ENCODE results near the gene ARHGEF4.

The ARHGEF4 gene

GRCh38 chr2:131040661-131041401, 204.1 kb downstream of the ARHGEF4 start:
- no peak for DNase-seq

DNA sequence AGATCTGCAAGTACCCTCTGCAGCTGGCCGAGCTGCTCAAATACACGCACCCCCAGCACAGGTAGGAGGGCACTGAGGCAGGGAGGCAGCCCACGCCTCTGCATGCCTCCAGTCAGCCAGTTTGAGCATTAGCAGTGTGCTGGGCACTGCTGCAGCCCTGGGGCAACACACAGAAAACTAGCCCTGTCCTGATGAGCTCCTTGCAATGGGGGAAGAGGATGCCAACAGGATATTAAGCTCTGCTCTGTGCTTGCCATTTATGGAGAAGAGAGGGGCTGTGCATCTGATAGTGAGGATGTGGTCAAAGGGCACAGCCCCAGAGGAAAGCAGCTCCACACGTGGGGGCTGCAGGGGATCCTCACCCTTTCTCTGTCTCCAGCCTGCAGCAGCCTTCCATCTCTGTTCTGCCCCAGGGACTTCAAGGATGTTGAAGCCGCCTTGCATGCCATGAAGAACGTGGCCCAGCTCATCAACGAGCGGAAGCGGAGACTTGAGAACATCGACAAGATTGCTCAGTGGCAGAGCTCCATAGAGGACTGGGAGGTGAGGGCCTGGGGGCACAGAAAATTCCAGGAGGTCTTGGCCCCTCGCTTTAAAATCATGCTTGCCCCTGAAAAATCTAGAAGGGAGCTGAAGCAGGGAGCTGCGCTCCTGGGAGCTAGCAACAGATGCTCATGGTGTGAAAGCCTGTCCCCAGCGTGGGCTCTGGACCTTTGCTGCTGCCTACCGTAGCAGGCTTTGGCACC, 204.9 kb downstream of the ARHGEF4 start:
- DNase-seq, result no peak

- DNase-seq, result no peak
Observed at GRCh38 chr2:131042148-131042775, 205.5 kb downstream of the ARHGEF4 start.

DNA sequence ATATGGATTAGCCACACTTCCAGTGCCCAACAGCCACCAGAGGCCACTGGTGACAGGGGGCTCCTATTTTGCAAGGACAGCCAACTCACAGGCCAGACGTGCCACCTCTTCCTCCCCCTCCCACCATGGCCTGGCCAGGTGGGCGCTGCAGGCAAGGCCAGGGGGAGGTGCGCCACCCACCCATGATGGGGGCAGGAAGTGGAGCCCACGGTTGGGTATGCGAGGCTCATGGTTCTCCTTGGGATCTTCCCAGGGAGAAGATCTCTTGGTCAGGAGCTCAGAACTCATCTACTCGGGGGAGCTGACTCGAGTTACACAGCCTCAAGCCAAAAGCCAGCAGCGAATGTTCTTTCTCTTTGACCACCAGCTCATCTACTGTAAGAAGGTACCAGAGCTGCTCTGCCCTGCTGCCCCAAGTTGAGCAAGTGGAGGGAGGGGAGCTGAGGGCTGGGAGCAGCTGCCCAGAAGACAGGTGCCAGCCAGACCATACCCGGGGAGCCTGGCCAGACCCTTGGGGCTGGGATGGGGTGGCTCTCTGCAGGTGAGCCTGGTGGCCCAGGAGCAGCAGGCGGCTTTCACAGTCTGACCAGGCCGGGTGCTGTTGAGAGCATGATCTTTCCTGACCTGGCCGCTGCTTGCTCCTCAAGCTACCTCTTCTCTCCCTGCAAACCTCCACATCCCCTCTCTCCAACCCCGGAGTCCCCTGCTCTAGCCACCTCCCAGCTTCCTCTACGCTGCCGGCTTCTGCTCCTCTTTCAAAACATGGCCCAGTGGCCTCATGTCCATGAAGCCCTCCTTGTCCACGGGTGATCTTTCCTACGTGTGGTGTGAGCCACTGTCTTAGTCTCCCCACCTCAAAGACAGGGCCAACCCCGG, 206.7 kb downstream of the ARHGEF4 start:
- no peak for DNase-seq

DNA sequence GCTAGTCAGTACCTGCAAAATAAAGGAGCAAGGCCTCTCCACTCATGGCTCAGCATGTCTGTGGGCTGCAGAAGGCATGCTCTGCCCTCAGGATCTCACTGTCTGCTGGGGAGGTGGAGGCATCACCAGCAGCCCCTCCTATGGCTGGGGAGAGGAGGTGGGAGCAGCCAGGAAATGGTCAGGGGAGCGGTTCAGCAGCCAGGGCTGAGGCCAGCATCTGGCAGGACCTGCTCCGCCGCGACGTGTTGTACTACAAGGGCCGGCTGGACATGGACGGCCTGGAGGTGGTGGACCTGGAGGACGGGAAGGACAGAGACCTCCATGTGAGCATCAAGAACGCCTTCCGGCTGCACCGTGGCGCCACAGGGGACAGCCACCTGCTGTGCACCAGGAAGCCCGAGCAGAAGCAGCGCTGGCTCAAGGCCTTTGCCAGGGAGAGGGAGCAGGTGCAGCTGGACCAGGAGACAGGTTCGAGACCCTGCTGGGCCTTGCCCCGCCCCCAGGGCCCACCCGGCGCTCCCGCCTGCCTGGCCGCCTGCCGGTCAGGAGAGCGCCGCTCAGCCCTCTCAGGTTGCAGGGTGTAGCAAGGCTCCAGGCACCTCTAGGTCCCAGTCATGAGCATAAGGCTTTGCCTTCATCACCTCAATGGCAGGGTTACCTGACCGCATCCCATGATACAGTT, 207.5 kb downstream of the ARHGEF4 start:
- DNase-seq, result no peak

DNA sequence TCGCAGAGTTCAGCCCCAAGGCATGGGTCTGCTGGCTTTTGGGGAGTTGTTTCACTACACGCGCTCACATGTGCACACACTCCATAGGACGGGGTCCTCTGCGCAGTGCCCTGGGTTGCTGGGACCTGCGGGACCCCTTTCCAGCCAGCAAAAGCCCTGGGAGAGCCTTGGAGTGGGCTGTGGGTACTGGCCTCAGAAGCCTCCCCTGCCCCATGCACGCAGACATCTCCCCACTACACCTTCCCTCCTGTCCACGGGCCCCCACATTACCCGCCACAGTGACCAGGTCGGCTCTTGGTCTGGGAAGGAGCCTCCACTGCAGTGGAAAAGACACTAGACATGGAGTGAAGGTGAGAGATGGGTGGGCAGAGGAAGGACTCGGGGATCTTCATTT, 208.0 kb downstream of the ARHGEF4 start:
- DNase-seq, result no peak

GRCh38 chr2:131045286-131046027, 208.7 kb downstream of the ARHGEF4 start:
- no peak for DNase-seq

- DNase-seq, result no peak
Observed at GRCh38 chr2:131046028-131046917, 209.6 kb downstream of the ARHGEF4 start.

GRCh38 chr2:131046918-131047652, 210.4 kb downstream of the ARHGEF4 start:
- DNase-seq, result no peak

GRCh38 chr2:131047920-131048560, 211.3 kb downstream of the ARHGEF4 start:
- DNase-seq, result no peak

DNA sequence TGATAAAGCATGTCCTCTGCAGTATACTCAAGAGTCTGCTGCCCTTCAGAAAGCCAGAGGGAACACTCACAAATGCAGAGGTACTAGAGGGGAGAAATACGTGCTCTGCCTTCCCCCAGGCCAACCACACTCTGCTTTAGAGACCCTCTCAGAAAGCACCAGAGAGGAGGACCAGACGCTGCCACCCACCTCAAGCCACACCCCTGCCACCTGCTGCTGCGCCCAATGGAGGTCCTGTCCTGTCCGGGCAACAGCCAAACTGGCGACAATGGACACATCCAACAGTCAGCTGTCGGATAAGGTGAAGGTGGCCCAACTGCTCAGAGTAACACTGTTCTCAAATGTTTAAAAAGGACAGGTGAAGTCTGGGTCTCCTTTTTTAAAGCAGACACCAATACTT, 211.9 kb downstream of the ARHGEF4 start:
- DNase-seq, result no peak

GRCh38 chr2:131049150-131049718, 212.5 kb downstream of the ARHGEF4 start:
- DNase-seq, result no peak

- no peak for DNase-seq
Observed at GRCh38 chr2:131050896-131051295, 214.2 kb downstream of the ARHGEF4 start.

- no peak for DNase-seq
Observed at GRCh38 chr2:131052741-131053263, 216.1 kb downstream of the ARHGEF4 start.

DNA sequence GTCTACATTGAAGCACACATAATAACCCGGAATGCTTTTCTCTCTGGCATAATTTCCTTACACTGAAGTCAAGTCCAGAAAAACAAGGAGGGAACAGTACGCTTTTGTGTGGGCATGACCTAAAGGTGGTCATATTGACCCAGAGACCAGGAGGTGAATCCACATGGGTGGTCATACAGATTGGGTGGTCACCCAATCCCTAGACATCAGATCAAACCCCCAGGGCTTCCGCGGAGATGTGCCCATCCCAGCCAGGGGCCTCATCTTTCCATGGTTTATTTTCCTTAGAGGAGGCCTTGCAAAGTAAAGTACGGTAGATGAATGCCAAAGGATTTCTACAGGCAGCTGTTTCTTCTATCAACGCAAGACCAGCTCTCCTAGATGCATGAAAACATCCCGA, 217.8 kb downstream of the ARHGEF4 start:
- no peak for DNase-seq

DNA sequence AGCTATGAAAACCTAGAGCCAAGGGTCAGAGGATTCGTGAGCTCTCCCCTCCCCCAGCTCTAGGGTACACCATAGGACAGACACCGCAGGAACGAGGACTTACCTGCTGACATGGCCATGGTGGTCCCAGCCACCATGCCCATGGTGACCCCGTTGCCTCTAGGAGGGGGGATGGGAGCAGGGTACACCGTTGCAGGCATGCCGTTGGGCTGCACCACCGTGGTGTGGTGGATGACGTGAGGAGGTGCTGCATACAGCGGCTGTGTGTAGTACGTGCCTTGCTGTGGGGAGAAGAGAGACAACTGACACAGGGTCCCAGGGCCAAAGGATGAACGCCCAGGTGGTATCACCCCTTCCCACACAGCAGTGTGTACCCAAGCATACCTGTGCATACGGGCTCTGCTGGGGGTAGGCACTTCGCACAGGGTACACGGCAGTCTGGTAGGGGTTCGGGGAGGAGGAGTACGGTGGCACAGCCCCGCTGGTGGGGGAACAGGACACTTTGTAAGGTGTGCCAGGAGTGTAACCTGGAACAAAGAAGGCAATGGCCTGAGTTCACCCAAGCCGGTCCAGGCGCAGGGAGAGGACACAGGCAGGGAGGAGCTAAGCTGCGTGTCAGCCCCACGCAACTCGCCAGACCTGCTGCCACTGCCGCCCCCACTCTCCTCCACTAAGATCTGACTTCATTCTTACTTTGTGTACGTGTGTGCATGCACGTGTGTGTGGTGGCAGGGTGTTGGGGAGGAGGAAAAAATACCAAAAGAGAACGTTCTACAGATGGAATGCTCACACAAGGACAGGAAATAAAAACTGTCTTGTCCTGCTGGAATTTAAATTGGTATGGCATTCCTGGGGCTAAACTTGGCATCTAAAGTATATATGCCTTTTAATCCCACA, 218.7 kb downstream of the ARHGEF4 start:
- no peak for DNase-seq

DNA sequence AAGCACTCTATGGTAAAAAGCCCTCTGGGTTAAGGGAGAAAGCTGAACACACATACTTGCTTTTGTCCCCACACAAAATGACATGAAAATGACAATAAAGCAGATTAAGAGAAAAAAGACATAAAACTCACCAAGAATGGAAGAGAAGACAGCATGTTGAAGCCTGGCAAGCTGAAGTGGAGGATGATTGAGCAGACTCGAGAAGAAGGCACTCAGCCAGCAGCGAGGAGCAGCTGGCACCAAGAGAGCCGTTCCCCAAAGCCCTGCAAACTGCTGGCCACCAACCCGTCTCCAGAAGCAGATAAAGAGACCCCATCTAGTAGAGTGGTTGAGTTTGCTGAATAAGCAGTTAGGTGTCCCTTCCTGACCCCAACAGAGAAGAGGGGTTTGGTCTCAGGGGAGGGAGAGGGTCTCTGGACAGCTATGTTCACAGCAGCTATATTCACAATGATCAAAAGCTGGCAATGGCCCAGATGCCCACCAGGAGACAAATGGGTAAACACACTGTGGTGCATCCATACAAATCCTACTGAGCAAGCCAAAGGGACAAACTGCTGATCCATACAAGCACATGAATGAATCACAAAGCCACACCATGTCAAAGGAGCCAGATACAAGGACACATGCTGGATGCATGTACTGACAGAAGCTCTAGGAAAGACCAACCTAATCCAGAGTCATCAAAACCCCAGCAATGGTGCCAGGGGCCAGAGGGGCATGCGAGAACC, 219.7 kb downstream of the ARHGEF4 start:
- no peak for DNase-seq

Measured in effector CD4-positive, alpha-beta T cell (primary cell).